Liver (tissue), 9 donors: ENCODE data around the gene LOXHD1. TPM values are rescaled to one million over a fixed set of nuclear protein-coding genes. Genes with fewer than 3 reads are reported as not detected.

ENCODE experiments used
- DNase-seq: peaks from one replicate; pipeline ENCODE4 v3.0.0-alpha.2; 2017; ENCODE audit warnings: low spot score
- H3K27ac ChIP-seq, 2 donors: one replicate each; pipeline ENCODE4 v1.7.0; 2013; ENCODE audit warnings: inconsistent platforms in 2 of 2, low read length in 2 of 2, control low read depth in 1 of 2, low read depth in 1 of 2, mild to moderate bottlenecking in 1 of 2
- H3K27me3 ChIP-seq, 4 donors: one replicate each; pipeline versions ENCODE4 v1.6.1 to v1.7.0; 2013; ENCODE audit warnings: low read length in 3 of 4, inconsistent platforms in 1 of 4, mild to moderate bottlenecking in 1 of 4, moderate library complexity in 1 of 4; ENCODE audit not compliant: control insufficient read depth in 4 of 4, insufficient read depth in 4 of 4
- H3K36me3 ChIP-seq, 4 donors: one replicate each; pipeline versions ENCODE4 v1.6.1 to v1.7.0; 2013; ENCODE audit warnings: low read length in 3 of 4, mild to moderate bottlenecking in 3 of 4, low read depth in 1 of 4, moderate library complexity in 1 of 4; ENCODE audit not compliant: control insufficient read depth in 4 of 4, insufficient read depth in 3 of 4
- H3K4me1 ChIP-seq, 4 donors: one replicate each; pipeline versions ENCODE4 v1.6.1 to v1.7.0; 2013; ENCODE audit warnings: low read length in 3 of 4, mild to moderate bottlenecking in 3 of 4, moderate library complexity in 1 of 4; ENCODE audit not compliant: control insufficient read depth in 4 of 4, insufficient read depth in 4 of 4
- H3K4me3 ChIP-seq, 3 donors: one replicate each; pipeline versions ENCODE4 v1.6.1 to v1.7.0; 2013; ENCODE audit warnings: low read length in 3 of 3, control low read depth in 1 of 3, low read depth in 1 of 3, mild to moderate bottlenecking in 1 of 3
- H3K9ac ChIP-seq, 2 donors: one replicate each; pipeline ENCODE4 v1.7.0; 2013; ENCODE audit warnings: low read length in 2 of 2, mild to moderate bottlenecking in 2 of 2, moderate library complexity in 2 of 2, control low read depth in 1 of 2, low read depth in 1 of 2
- H3K9me3 ChIP-seq, 4 donors: one replicate each; pipeline versions ENCODE4 v1.6.1 to v1.7.0; 2013; ENCODE audit warnings: low read length in 3 of 4; ENCODE audit not compliant: control insufficient read depth in 4 of 4
- CTCF ChIP-seq: fragments of 150-350 bp; IDR thresholded peaks from 2 replicates; pipeline ENCODE4 v1.5.1; 2017; ENCODE audit warnings: improper control_type of control experiment, low read depth, low read length; ENCODE audit not compliant: missing input control
- EGR1 ChIP-seq, 2 donors: IDR thresholded peaks; 2 replicates each; pipeline ENCODE4 v1.6.1; 2016 to 2018; ENCODE audit warnings: antibody characterized with exemption in 2 of 2, low read depth in 2 of 2
- FOXA1 ChIP-seq: IDR thresholded peaks from 2 replicates; pipeline ENCODE4 v1.6.1; 2016; ENCODE audit warnings: antibody characterized with exemption
- FOXA2 ChIP-seq: IDR thresholded peaks from 2 replicates; pipeline ENCODE4 v1.6.1; 2016; ENCODE audit warnings: antibody characterized with exemption
- GABPA ChIP-seq, 2 donors: IDR thresholded peaks in 1 of 2; conservative IDR thresholded peaks in 1 of 2; 2 replicates each; pipeline ENCODE4 v1.6.1; 2016; ENCODE audit warnings: antibody characterized with exemption in 2 of 2, mild to moderate bottlenecking in 1 of 2, moderate library complexity in 1 of 2
- HNF4G ChIP-seq: IDR thresholded peaks from 2 replicates; pipeline ENCODE4 v1.6.1; 2016; ENCODE audit warnings: antibody characterized with exemption
- JUND ChIP-seq, 2 donors: IDR thresholded peaks; 2 replicates each; pipeline ENCODE4 v1.6.1; 2016; ENCODE audit warnings: antibody characterized with exemption in 2 of 2
- MAX ChIP-seq: IDR thresholded peaks from 2 replicates; pipeline ENCODE4 v1.6.1; 2016; ENCODE audit warnings: antibody characterized with exemption
- NR2F2 ChIP-seq: IDR thresholded peaks from 2 replicates; pipeline ENCODE4 v1.6.1; 2016; ENCODE audit warnings: antibody characterized with exemption
- REST ChIP-seq: IDR thresholded peaks from 2 replicates; pipeline ENCODE4 v1.6.1; 2016; ENCODE audit warnings: antibody characterized with exemption, mild to moderate bottlenecking
- RXRA ChIP-seq, 2 donors: IDR thresholded peaks; 2 replicates each; pipeline ENCODE4 v1.6.1; 2017 to 2018; ENCODE audit warnings: antibody characterized with exemption in 2 of 2, mild to moderate bottlenecking in 1 of 2
- SP1 ChIP-seq: IDR thresholded peaks from 2 replicates; pipeline ENCODE4 v1.6.1; 2018; ENCODE audit warnings: antibody characterized with exemption, mild to moderate bottlenecking
- TAF1 ChIP-seq: conservative IDR thresholded peaks from 2 replicates; pipeline ENCODE4 v1.6.1; 2016; ENCODE audit warnings: antibody characterized with exemption, mild to moderate bottlenecking
- YY1 ChIP-seq: IDR thresholded peaks from 2 replicates; pipeline ENCODE4 v1.6.1; 2016; ENCODE audit warnings: antibody characterized with exemption, mild to moderate bottlenecking
- whole genome bisulfite sequencing: extraction: QIAGEN DNeasy Blood & Tissue Kit; methylation state at CpG from one replicate; pipeline ENCODE4 v1.1.7; 2013; 5-methylcytosine and 5-hydroxymethylcytosine counted together
- polyA plus RNA-seq, 2 donors: library from polyadenylated mRNA; stranded (reverse) in 1 of 2; unstranded in 1 of 2; fragments of 200-250 nt in 1 of 2; fragments of >200 nt in 1 of 2; fragmentation: Nextera tagmentation in 1 of 2; extraction: Ambion mirVana in 1 of 2; gene quantifications; one replicate each; pipeline versions ENCODE4 v1.2.1 to v1.2.3, GENCODE V29; 2013 to 2015
- total RNA-seq, 2 donors: library from RNA; depleted of rRNA; stranded (reverse); fragments of >200 nt; gene quantifications; one replicate each; pipeline ENCODE4 v1.2.3, GENCODE V29; 2014
- donor health status: healthy.
- donor health status: healthy.
- donor health status: healthy.
- donor health status: healthy.
- donor health status: healthy.

Gene LOXHD1
- total and polyA plus RNA-seq, 4 donors: 0.09 to 0.25 TPM; not detected in 2

- Histone ChIP-seq H3K4me1 (no peaks in the 10 kb centered on the region), H3K36me3 (no peaks in the 10 kb centered on the region), H3K9ac (no peak overlapping the region), H3K9me3 (no peaks in the 10 kb centered on the region), H3K4me3 (no peak overlapping the region), H3K27ac (no peak overlapping the region), H3K27me3 (peaks cover 0 to 2% (median 0%) of the 10 kb centered on the region in 4 donors)
- 81% methylated on average over 10 of the region's 10 CpGs for WGBS
- TF ChIP-seq TAF1: no peak
- no peak for TF ChIP-seq JUND (IDR thresholded peaks at IDR 0.05)
- TF ChIP-seq FOXA2: no peak
- no peak for TF ChIP-seq SP1
- TF ChIP-seq MAX: no peak
- no peak for TF ChIP-seq HNF4G
- TF ChIP-seq FOXA1: no peak
- no peak for TF ChIP-seq EGR1 (IDR thresholded peaks at IDR 0.05; ENCODE audit: low read depth in 2 of 2)
- TF ChIP-seq GABPA (IDR thresholded peaks at IDR 0.05 in 1 of 2, conservative IDR thresholded peaks at IDR 0.05 in 1 of 2): no peak
- TF ChIP-seq RXRA (IDR thresholded peaks at IDR 0.05): no peak
- TF ChIP-seq CTCF: no peak
- DNase-seq: no peak
These were observed 21.9 kb upstream of the LOXHD1 start for GRCh38 chr18:46678785-46679399.

GRCh38 chr18:46678041-46678440 is 21.0 kb upstream of the LOXHD1 start:
- H3K4me1 ChIP-seq: no peaks in the 10 kb centered on the region
- no peak overlapping the region for H3K9ac ChIP-seq
- no peaks in the 10 kb centered on the region for H3K36me3 ChIP-seq
- H3K9me3 ChIP-seq: no peaks in the 10 kb centered on the region
- 77% methylated on average over 3 of the region's 3 CpGs for WGBS
- no peak for DNase-seq
- H3K27me3 ChIP-seq: peaks cover 0 to 2% (median 0%) of the 10 kb centered on the region in 4 donors
- no peak overlapping the region for H3K4me3 ChIP-seq
- TF ChIP-seq NR2F2 (no peak), RXRA (IDR thresholded peaks at IDR 0.05) (no peak), REST (no peak), FOXA1 (no peak), SP1 (no peak), YY1 (no peak), CTCF (no peak), GABPA (IDR thresholded peaks at IDR 0.05 in 1 of 2, conservative IDR thresholded peaks at IDR 0.05 in 1 of 2) (no peak)
- no peak overlapping the region for H3K27ac ChIP-seq
